A549 (cell line): ENCODE measurements around the gene AOAH. TPM values are rescaled to one million over a fixed set of nuclear protein-coding genes. Genes with fewer than 3 reads are reported as not detected.

Experiments used
- ATAC-seq, 2 experiments: fragments of 200-7000 bp in 1 of 2; fragments of >200 bp in 1 of 2; cut with Nextera tagmentation in 1 of 2; cut with Tn5 transposase in 1 of 2; 3 replicates each; pipeline versions ENCODE4 v1.8.0 to v1.9.1; 2018 to 2020; ENCODE audit warnings: mild to moderate bottlenecking in 1 of 2, moderate library complexity in 1 of 2
- CTCF ChIA-PET: fragments of 300-600 bp; sonication (Branson Sonifier 250); formaldehyde crosslinking; extraction: SDS; loops from one replicate; lab custom pipeline; 2021; ENCODE audit warnings: antibody characterized with exemption, inconsistent platforms; lab: Yijun Ruan, JAX
- POLR2A ChIA-PET: fragments of 350-600 bp; formaldehyde crosslinking; extraction: SDS; loops from one replicate; lab custom pipeline; 2021; ENCODE audit warnings: antibody characterized with exemption, inconsistent platforms; lab: Yijun Ruan, JAX
- DNase-seq, 2 experiments: peaks; one replicate each; pipeline versions ENCODE4 v3.0.0 to v3.0.0-alpha.2; 2011 to 2016; ENCODE audit warnings: low read depth in 1 of 2, low spot score in 1 of 2
- FAIRE-seq: peaks from 2 replicates; lab custom pipeline; 2011; peaks lifted over from hg19 to GRCh38; lab: Jason Lieb, UNC
- H3K27ac ChIP-seq, 2 experiments: fragments of >200 bp; sonication (Bioruptor Twin); formaldehyde crosslinking; 3 replicates each; pipeline ENCODE4 v1.5.1; 2016 to 2017
- H3K4me1 ChIP-seq: fragments of >200 bp; sonication (Bioruptor Twin); formaldehyde crosslinking; 3 replicates; pipeline ENCODE4 v1.6.1; 2016
- H3K4me2 ChIP-seq: fragments of >200 bp; sonication (Bioruptor Twin); formaldehyde crosslinking; 3 replicates; pipeline ENCODE4 v1.6.1; 2016
- H3K4me3 ChIP-seq: fragments of >200 bp; sonication (Bioruptor Twin); formaldehyde crosslinking; 3 replicates; pipeline ENCODE4 v1.5.1; 2016
- H3K9me3 ChIP-seq: fragments of >200 bp; sonication (Bioruptor Twin); formaldehyde crosslinking; 3 replicates; pipeline ENCODE4 v1.6.1; 2016
- BHLHE40 ChIP-seq: IDR thresholded peaks from 2 replicates; pipeline ENCODE4 v1.6.1; 2012; ENCODE audit warnings: low read depth, low read length, inconsistent platforms
- CBX2 ChIP-seq: fragments of 200-600 bp; sonication (generic); IDR thresholded peaks from 2 replicates; pipeline ENCODE4 v1.6.1; 2016; ENCODE audit warnings: low read depth, mild to moderate bottlenecking, borderline replicate concordance
- CEBPB ChIP-seq, 2 experiments: fragments of >200 bp in 1 of 2; sonication (Bioruptor Twin) in 1 of 2; formaldehyde crosslinking in 1 of 2; IDR thresholded peaks; 2 replicates each; pipeline ENCODE4 v1.6.1; 2012 to 2016
- CHD2 ChIP-seq: fragments of 150-350 bp; IDR thresholded peaks from 2 replicates; pipeline ENCODE4 v1.6.1; 2014; ENCODE audit warnings: low read length; ENCODE audit not compliant: partially characterized antibody
- EHF ChIP-seq: fragments of 250-450 bp; sonication (Bioruptor Pico); IDR thresholded peaks from 2 replicates; pipeline ENCODE4 v1.5.0; 2020; ENCODE audit warnings: mild to moderate bottlenecking
- EHMT2 ChIP-seq: fragments of 200-600 bp; sonication (generic); IDR thresholded peaks from 2 replicates; pipeline ENCODE4 v1.6.1; 2016; ENCODE audit warnings: antibody characterized with exemption, low read depth, mild to moderate bottlenecking, moderate library complexity
- FOSL2 ChIP-seq, 2 experiments: fragments of 450-650 bp in 1 of 2; fragments of >200 bp in 1 of 2; sonication (Bioruptor Twin) in 1 of 2; formaldehyde crosslinking; IDR thresholded peaks; 2 replicates each; pipeline versions ENCODE4 v1.5.0 to v1.6.1; 2016 to 2020; ENCODE audit warnings: mild to moderate bottlenecking in 1 of 2, moderate library complexity in 1 of 2
- HOXB13 ChIP-seq: fragments of 250-450 bp; sonication (Bioruptor Pico); IDR thresholded peaks from 2 replicates; pipeline ENCODE4 v1.5.0; 2020; ENCODE audit warnings: low read depth, mild to moderate bottlenecking, moderate library complexity
- MAFK ChIP-seq: fragments of 450-650 bp; IDR thresholded peaks from 2 replicates; pipeline ENCODE4 v1.6.1; 2014; ENCODE audit not compliant: partially characterized antibody
- MYC ChIP-seq: IDR thresholded peaks from 2 replicates; pipeline ENCODE4 v1.6.1; 2012; ENCODE audit warnings: mild to moderate bottlenecking, inconsistent platforms, low read length, improper control_type of control experiment, borderline replicate concordance
- PHF8 ChIP-seq: fragments of 200-600 bp; sonication (generic); IDR thresholded peaks from 2 replicates; pipeline ENCODE4 v1.6.1; 2016; ENCODE audit warnings: low read depth, mild to moderate bottlenecking, antibody characterized with exemption, moderate library complexity, borderline replicate concordance
- POLR2A ChIP-seq: IDR thresholded peaks from 2 replicates; pipeline ENCODE4 v1.6.1; 2012; ENCODE audit warnings: mild to moderate bottlenecking, low read length
- POLR2AphosphoS2 ChIP-seq: conservative IDR thresholded peaks from 2 replicates; pipeline ENCODE4 v1.6.1; 2012; ENCODE audit warnings: low read length, improper control_type of control experiment, inconsistent platforms
- RFX5 ChIP-seq: fragments of 450-650 bp; IDR thresholded peaks from 2 replicates; pipeline ENCODE4 v1.7.1; 2014; ENCODE audit warnings: antibody characterized with exemption, mild to moderate bottlenecking, moderate library complexity
- SMC3 ChIP-seq: fragments of >200 bp; sonication (Bioruptor Twin); formaldehyde crosslinking; IDR thresholded peaks from 3 replicates; pipeline ENCODE4 v1.6.1; 2018; ENCODE audit warnings: inconsistent platforms
- SREBF2 ChIP-seq: fragments of 450-650 bp; IDR thresholded peaks from 2 replicates; pipeline ENCODE4 v1.6.1; 2014; ENCODE audit warnings: mild to moderate bottlenecking, moderate library complexity
- TFCP2L1 ChIP-seq: fragments of 250-450 bp; sonication (Bioruptor Pico); IDR thresholded peaks from 2 replicates; pipeline ENCODE4 v1.5.0; 2021; ENCODE audit warnings: mild to moderate bottlenecking
- ZC3H11A ChIP-seq: fragments of 450-650 bp; IDR thresholded peaks from 2 replicates; pipeline ENCODE4 v1.6.1; 2014; ENCODE audit warnings: antibody characterized with exemption, mild to moderate bottlenecking
- WGBS: methylation state at CpG from one replicate; pipeline ENCODE4 v1.1.6; 2017; ENCODE audit errors: missing lambda C conversion rate; 5-methylcytosine and 5-hydroxymethylcytosine counted together
- polyA plus RNA-seq, 4 experiments: library from polyadenylated mRNA; depleted of rRNA in 3 of 4; stranded (reverse); fragments of >200 nt; fragmentation: RNase III in 1 of 4; extraction: RNeasy Plus Mini Kit Qiagen cat#74134 plus additional on column Dnase treatment in 1 of 4; gene quantifications; 2 replicates in 3 of 4; 3 replicates in 1 of 4; pipeline ENCODE4 v1.2.3, GENCODE V29; 2011 to 2017
- TF ChIP-seq, protein P1 (sequence below): fragments of 250-450 bp; sonication (Bioruptor Pico); IDR thresholded peaks from 2 replicates; pipeline ENCODE4 v1.5.0; 2021; ENCODE audit warnings: mild to moderate bottlenecking, moderate library complexity, borderline replicate concordance
- TF ChIP-seq, protein P2 (sequence below): fragments of 150-350 bp; IDR thresholded peaks from 2 replicates; pipeline ENCODE4 v1.6.1; 2014; ENCODE audit warnings: low read depth, mild to moderate bottlenecking, low read length
- TF ChIP-seq, protein P3 (sequence below): fragments of >200 bp; sonication (Bioruptor Twin); formaldehyde crosslinking; IDR thresholded peaks from 3 replicates; pipeline ENCODE4 v1.6.1; 2016
- TF ChIP-seq, protein P4 (sequence below): fragments of 250-450 bp; sonication (Bioruptor Pico); IDR thresholded peaks from 2 replicates; pipeline ENCODE4 v1.5.0; 2020; ENCODE audit warnings: low read depth, mild to moderate bottlenecking, moderate library complexity
- TF ChIP-seq, protein P5 (sequence below): IDR thresholded peaks from 2 replicates; pipeline ENCODE4 v1.6.1; 2012
- TF ChIP-seq, protein P6 (sequence below): fragments of 200-600 bp; sonication (generic); IDR thresholded peaks from 2 replicates; pipeline ENCODE4 v1.6.1; 2016; ENCODE audit warnings: antibody characterized with exemption, mild to moderate bottlenecking, moderate library complexity

AOAH gene
- polyA plus RNA-seq, 2 of the 4 experiments (the other 2 are of a cell fraction): 0.09 TPM; not detected in 1

DNA sequence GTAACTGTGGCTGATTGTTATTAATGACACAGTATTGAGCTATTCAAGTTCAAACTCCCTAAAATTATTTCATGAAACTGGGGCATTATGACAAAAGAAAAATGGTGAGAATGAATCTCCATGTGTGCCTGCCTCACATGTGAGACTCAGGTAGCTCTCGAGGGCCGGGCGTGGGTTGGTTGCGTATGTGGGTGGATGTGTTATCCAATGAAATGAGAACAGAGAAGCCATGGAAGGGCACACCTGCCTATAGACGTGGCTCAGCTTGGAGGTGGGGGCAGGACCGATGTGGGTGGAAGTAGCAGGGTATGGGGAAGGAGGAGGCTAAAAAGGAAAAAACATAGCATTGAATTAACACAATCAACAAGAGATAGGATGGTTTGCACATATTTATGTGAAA lies 96.5 kb downstream of the AOAH start:
- Histone ChIP-seq H3K27ac (no peak overlapping the region), H3K9me3 (no peaks in the 10 kb centered on the region), H3K4me2 (no peak overlapping the region), H3K4me1 (no peaks in the 10 kb centered on the region), H3K4me3 (no peak overlapping the region)
- no peak for FAIRE-seq
- no peak for ATAC-seq
- POLR2A ChIA-PET: no interaction called here
- CTCF ChIA-PET: interaction anchor here (0.7 to 1.7 kb wide), 2 partner anchors 11 to 26 kb away, joined by 3 to 7 read pairs; no protein-coding TSS in a partner anchor
- no peak for TF ChIP-seq SMC3
- TF ChIP-seq HOXB13 (CRISPR knock-in tag): no peak
- no peak for TF ChIP-seq EHF (CRISPR knock-in tag)
- TF ChIP-seq, protein P1, sequence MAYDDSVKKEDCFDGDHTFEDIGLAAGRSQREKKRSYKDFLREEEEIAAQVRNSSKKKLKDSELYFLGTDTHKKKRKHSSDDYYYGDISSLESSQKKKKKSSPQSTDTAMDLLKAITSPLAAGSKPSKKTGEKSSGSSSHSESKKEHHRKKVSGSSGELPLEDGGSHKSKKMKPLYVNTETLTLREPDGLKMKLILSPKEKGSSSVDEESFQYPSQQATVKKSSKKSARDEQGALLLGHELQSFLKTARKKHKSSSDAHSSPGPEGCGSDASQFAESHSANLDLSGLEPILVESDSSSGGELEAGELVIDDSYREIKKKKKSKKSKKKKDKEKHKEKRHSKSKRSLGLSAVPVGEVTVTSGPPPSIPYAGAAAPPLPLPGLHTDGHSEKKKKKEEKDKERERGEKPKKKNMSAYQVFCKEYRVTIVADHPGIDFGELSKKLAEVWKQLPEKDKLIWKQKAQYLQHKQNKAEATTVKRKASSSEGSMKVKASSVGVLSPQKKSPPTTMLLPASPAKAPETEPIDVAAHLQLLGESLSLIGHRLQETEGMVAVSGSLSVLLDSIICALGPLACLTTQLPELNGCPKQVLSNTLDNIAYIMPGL (CRISPR knock-in tag): no peak
- no peak for TF ChIP-seq CHD2
- no peak for TF ChIP-seq MAFK
- no peak for TF ChIP-seq CBX2
- no peak for TF ChIP-seq TFCP2L1 (CRISPR knock-in tag)
- no peak for TF ChIP-seq POLR2AphosphoS2
- TF ChIP-seq, protein P2, sequence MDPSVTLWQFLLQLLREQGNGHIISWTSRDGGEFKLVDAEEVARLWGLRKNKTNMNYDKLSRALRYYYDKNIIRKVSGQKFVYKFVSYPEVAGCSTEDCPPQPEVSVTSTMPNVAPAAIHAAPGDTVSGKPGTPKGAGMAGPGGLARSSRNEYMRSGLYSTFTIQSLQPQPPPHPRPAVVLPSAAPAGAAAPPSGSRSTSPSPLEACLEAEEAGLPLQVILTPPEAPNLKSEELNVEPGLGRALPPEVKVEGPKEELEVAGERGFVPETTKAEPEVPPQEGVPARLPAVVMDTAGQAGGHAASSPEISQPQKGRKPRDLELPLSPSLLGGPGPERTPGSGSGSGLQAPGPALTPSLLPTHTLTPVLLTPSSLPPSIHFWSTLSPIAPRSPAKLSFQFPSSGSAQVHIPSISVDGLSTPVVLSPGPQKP: no peak
- TF ChIP-seq, protein P3, sequence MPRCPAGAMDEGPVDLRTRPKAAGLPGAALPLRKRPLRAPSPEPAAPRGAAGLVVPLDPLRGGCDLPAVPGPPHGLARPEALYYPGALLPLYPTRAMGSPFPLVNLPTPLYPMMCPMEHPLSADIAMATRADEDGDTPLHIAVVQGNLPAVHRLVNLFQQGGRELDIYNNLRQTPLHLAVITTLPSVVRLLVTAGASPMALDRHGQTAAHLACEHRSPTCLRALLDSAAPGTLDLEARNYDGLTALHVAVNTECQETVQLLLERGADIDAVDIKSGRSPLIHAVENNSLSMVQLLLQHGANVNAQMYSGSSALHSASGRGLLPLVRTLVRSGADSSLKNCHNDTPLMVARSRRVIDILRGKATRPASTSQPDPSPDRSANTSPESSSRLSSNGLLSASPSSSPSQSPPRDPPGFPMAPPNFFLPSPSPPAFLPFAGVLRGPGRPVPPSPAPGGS: no peak
- no peak for TF ChIP-seq FOSL2 (IDR thresholded peaks at IDR 0.05)
- no peak for TF ChIP-seq FOSL2 (CRISPR knock-in tag; IDR thresholded peaks at IDR 0.05)
- TF ChIP-seq, protein P4, sequence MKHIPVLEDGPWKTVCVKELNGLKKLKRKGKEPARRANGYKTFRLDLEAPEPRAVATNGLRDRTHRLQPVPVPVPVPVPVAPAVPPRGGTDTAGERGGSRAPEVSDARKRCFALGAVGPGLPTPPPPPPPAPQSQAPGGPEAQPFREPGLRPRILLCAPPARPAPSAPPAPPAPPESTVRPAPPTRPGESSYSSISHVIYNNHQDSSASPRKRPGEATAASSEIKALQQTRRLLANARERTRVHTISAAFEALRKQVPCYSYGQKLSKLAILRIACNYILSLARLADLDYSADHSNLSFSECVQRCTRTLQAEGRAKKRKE: no peak
- TF ChIP-seq MYC: no peak
- 59% methylated on average over 6 of the region's 6 CpGs for WGBS
- no peak for DNase-seq

DNA sequence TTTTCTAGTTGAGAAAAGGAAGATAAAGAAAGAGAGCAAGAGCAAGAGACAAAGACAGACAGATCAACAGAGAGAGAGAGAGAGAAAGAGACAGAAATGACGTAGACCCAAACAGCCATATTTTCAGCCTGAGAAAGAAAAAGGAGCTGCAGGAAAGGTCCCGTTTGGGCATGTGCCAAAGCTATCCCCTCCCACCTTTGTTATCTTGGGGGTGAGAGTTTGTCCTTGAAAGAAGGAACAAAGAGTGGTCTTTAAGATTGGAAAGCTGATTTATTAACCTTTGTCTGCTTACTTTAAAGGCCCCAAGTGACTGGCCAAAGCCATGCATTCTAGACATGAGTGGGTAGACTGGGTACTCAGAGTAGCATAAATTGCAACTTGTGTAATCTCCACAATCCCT lies 98.2 kb downstream of the AOAH start:
- FAIRE-seq: no peak
- TF ChIP-seq RFX5 (no peak), CBX2 (no peak), SREBF2 (no peak), EHMT2 (no peak), PHF8 (no peak), POLR2A (no peak), BHLHE40 (no peak), ZC3H11A (no peak), CEBPB (IDR thresholded peaks at IDR 0.05) (no peak)
- TF ChIP-seq, protein P5, sequence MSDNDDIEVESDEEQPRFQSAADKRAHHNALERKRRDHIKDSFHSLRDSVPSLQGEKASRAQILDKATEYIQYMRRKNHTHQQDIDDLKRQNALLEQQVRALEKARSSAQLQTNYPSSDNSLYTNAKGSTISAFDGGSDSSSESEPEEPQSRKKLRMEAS: no peak
- TF ChIP-seq, protein P3: no peak
- TF ChIP-seq, protein P6, sequence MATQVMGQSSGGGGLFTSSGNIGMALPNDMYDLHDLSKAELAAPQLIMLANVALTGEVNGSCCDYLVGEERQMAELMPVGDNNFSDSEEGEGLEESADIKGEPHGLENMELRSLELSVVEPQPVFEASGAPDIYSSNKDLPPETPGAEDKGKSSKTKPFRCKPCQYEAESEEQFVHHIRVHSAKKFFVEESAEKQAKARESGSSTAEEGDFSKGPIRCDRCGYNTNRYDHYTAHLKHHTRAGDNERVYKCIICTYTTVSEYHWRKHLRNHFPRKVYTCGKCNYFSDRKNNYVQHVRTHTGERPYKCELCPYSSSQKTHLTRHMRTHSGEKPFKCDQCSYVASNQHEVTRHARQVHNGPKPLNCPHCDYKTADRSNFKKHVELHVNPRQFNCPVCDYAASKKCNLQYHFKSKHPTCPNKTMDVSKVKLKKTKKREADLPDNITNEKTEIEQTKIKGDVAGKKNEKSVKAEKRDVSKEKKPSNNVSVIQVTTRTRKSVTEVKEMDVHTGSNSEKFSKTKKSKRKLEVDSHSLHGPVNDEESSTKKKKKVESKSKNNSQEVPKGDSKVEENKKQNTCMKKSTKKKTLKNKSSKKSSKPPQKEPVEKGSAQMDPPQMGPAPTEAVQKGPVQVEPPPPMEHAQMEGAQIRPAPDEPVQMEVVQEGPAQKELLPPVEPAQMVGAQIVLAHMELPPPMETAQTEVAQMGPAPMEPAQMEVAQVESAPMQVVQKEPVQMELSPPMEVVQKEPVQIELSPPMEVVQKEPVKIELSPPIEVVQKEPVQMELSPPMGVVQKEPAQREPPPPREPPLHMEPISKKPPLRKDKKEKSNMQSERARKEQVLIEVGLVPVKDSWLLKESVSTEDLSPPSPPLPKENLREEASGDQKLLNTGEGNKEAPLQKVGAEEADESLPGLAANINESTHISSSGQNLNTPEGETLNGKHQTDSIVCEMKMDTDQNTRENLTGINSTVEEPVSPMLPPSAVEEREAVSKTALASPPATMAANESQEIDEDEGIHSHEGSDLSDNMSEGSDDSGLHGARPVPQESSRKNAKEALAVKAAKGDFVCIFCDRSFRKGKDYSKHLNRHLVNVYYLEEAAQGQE: no peak
- TF ChIP-seq, all 56 proteins: peak for 0
- Histone ChIP-seq H3K27ac (no peak overlapping the region), H3K9me3 (no peaks in the 10 kb centered on the region), H3K4me3 (no peak overlapping the region), H3K4me1 (no peaks in the 10 kb centered on the region), H3K4me2 (no peak overlapping the region)
- ChIA-PET POLR2A (no interaction called here), CTCF (interaction anchor here (1.5 to 3.3 kb wide), 3 partner anchors 13 to 139 kb away, joined by 3 to 10 read pairs (median 7); no protein-coding TSS in a partner anchor)
- WGBS: 53% methylated on average over 2 of the region's 2 CpGs
- DNase-seq (no peak), ATAC-seq (no peak)
